ENCODE results near the gene KNDC1.

GRCh38 chr10:133209641-133210040 is 49.6 kb downstream of the KNDC1 start:
- no peak for TF ChIP-seq CTCF (IDR thresholded peaks at IDR 0.05 in 8 of 11, conservative IDR thresholded peaks at IDR 0.05 in 3 of 11)
- no peak for TF ChIP-seq POLR2A (IDR thresholded peaks at IDR 0.05)
